H1 (cell line): ENCODE measurements around the gene OTC. TPM values are rescaled to one million over a fixed set of nuclear protein-coding genes. Genes with fewer than 3 reads are reported as not detected.

ENCODE experiments used
- CTCF ChIA-PET: fragments of 300-600 bp; sonication (Branson Sonifier 250); formaldehyde crosslinking; loops from one replicate; lab custom pipeline; 2021; ENCODE audit not compliant: partially characterized antibody; lab: Charles Lee
- POLR2A ChIA-PET: fragments of 300-600 bp; sonication (Branson Sonifier 250); formaldehyde crosslinking; loops from one replicate; lab custom pipeline; 2021; ENCODE audit warnings: inconsistent platforms; ENCODE audit not compliant: partially characterized antibody; lab: Charles Lee
- DNase-seq, 2 experiments: peaks; one replicate each; pipeline versions ENCODE4 v3.0.0 to v3.0.0-alpha.2; 2010 to 2022; ENCODE audit warnings: low spot score in 2 of 2, low read depth in 1 of 2, mixed read lengths in 1 of 2
- FAIRE-seq: peaks from 2 replicates; lab custom pipeline; 2011; peaks lifted over from hg19 to GRCh38; lab: Jason Lieb, UNC
- H2AFZ ChIP-seq: 2 replicates; pipeline ENCODE4 v1.8.1; 2012; ENCODE audit warnings: low read length, inconsistent platforms
- H2AK5ac ChIP-seq: 2 replicates; pipeline ENCODE4 v1.6.1; 2013; ENCODE audit warnings: low read depth, low read length
- H2BK120ac ChIP-seq: replicated peaks from 2 replicates; pipeline ENCODE3; 2013; ENCODE audit warnings: low read depth, low read length, inconsistent platforms
- H2BK12ac ChIP-seq: 2 replicates; pipeline ENCODE4 v1.6.1; 2013; ENCODE audit warnings: low read depth, low read length
- H2BK15ac ChIP-seq: 2 replicates; pipeline ENCODE4 v1.6.1; 2013; ENCODE audit warnings: low read length
- H2BK20ac ChIP-seq: 2 replicates; pipeline ENCODE4 v1.6.1; 2013; ENCODE audit warnings: low read length
- H2BK5ac ChIP-seq: 2 replicates; pipeline ENCODE4 v1.6.1; 2013; ENCODE audit warnings: low read depth, low read length
- H3K14ac ChIP-seq: 2 replicates; pipeline ENCODE4 v1.6.1; 2013; ENCODE audit warnings: inconsistent platforms; ENCODE audit not compliant: insufficient read length
- H3K18ac ChIP-seq: 2 replicates; pipeline ENCODE4 v1.6.1; 2013; ENCODE audit warnings: low read length; ENCODE audit errors: extremely low read depth
- H3K23ac ChIP-seq: 2 replicates; pipeline ENCODE4 v1.6.1; 2013; ENCODE audit warnings: inconsistent platforms; ENCODE audit not compliant: insufficient read length
- H3K23me2 ChIP-seq: 2 replicates; pipeline ENCODE4 v1.6.1; 2013; ENCODE audit warnings: low read depth, low read length
- H3K27ac ChIP-seq: 2 replicates; pipeline ENCODE4 v1.6.1; 2011; ENCODE audit warnings: low read depth, low read length, inconsistent platforms
- H3K27me3 ChIP-seq, 4 experiments: replicated peaks in 1 of 4; 1 replicate in 1 of 4; 2 replicates in 3 of 4; pipeline versions ENCODE4 v1.6.1 to v1.8.1; 2011 to 2013; ENCODE audit warnings: low read length in 3 of 4, mild to moderate bottlenecking in 3 of 4, inconsistent platforms in 2 of 4, mixed read lengths in 2 of 4, moderate library complexity in 1 of 4; ENCODE audit not compliant: control insufficient read depth in 3 of 4, insufficient read depth in 3 of 4; ENCODE audit errors: extremely low read depth in 1 of 4
- H3K36me3 ChIP-seq, 4 experiments: 2 replicates each; pipeline versions ENCODE4 v1.6.1 to v1.8.1; 2011 to 2013; ENCODE audit warnings: mild to moderate bottlenecking in 4 of 4, low read length in 3 of 4, moderate library complexity in 2 of 4, control low read depth in 1 of 4, inconsistent platforms in 1 of 4; ENCODE audit not compliant: insufficient read depth in 4 of 4, control insufficient read depth in 2 of 4
- H3K4ac ChIP-seq: replicated peaks from 2 replicates; pipeline ENCODE3; 2013; ENCODE audit warnings: low read length, low read depth, mixed read lengths, inconsistent platforms; ENCODE audit not compliant: insufficient read length
- H3K4me1 ChIP-seq, 4 experiments: replicated peaks in 1 of 4; 1 replicate in 1 of 4; 2 replicates in 3 of 4; pipeline versions ENCODE4 v1.6.1 to v1.8.1; 2011 to 2013; ENCODE audit warnings: low read length in 3 of 4, inconsistent platforms in 2 of 4, mixed read lengths in 1 of 4; ENCODE audit not compliant: insufficient read depth in 4 of 4, control insufficient read depth in 3 of 4
- H3K4me2 ChIP-seq, 2 experiments: 2 replicates each; pipeline versions ENCODE4 v1.6.1 to v1.8.1; 2011 to 2013; ENCODE audit warnings: low read depth in 2 of 2, low read length in 2 of 2, control low read depth in 1 of 2, inconsistent platforms in 1 of 2, mild to moderate bottlenecking in 1 of 2; ENCODE audit not compliant: insufficient read depth in 1 of 2
- H3K4me3 ChIP-seq, 4 experiments: fragments of 200-600, 300-600 bp in 1 of 4; sonication (generic), shearing (Covaris generic), sonication (Bioruptor Twin) in 1 of 4; 2 replicates each; pipeline versions ENCODE4 v1.5.1 to v1.8.1; 2011 to 2016; ENCODE audit warnings: low read length in 4 of 4, low read depth in 3 of 4, control low read depth in 2 of 4, inconsistent platforms in 2 of 4, mild to moderate bottlenecking in 2 of 4, mixed read lengths in 1 of 4, moderate library complexity in 1 of 4; ENCODE audit not compliant: insufficient read depth in 2 of 4; ENCODE audit errors: extremely low read depth in 1 of 4
- H3K56ac ChIP-seq: replicated peaks from 2 replicates; pipeline ENCODE3; 2013; ENCODE audit warnings: low read depth, mild to moderate bottlenecking, mixed read lengths, low read length, inconsistent platforms; ENCODE audit not compliant: insufficient read length
- H3K79me1 ChIP-seq: 2 replicates; pipeline ENCODE4 v1.6.1; 2013; ENCODE audit warnings: low read depth, low read length, control low read depth
- H3K79me2 ChIP-seq, 2 experiments: 2 replicates each; pipeline versions ENCODE4 v1.6.1 to v1.8.1; 2012 to 2013; ENCODE audit warnings: low read length in 2 of 2, mild to moderate bottlenecking in 2 of 2, inconsistent platforms in 1 of 2; ENCODE audit not compliant: insufficient read depth in 2 of 2, control insufficient read depth in 1 of 2
- H3K9ac ChIP-seq, 4 experiments: replicated peaks in 1 of 4; 1 replicate in 1 of 4; 2 replicates in 3 of 4; pipeline versions ENCODE4 v1.6.1 to v1.8.1; 2011 to 2013; ENCODE audit warnings: low read depth in 3 of 4, low read length in 3 of 4, control low read depth in 2 of 4, mild to moderate bottlenecking in 2 of 4, moderate library complexity in 2 of 4, inconsistent platforms in 1 of 4; ENCODE audit errors: extremely low read depth in 1 of 4
- H3K9me3 ChIP-seq, 2 experiments: 2 replicates each; pipeline versions ENCODE4 v1.6.1 to v1.8.1; 2012 to 2013; ENCODE audit warnings: mild to moderate bottlenecking in 2 of 2, moderate library complexity in 2 of 2, control low read depth in 1 of 2, inconsistent platforms in 1 of 2, low read depth in 1 of 2, low read length in 1 of 2, mixed read lengths in 1 of 2; ENCODE audit not compliant: insufficient read depth in 2 of 2
- H4K20me1 ChIP-seq, 2 experiments: replicated peaks in 1 of 2; 2 replicates each; pipeline versions ENCODE3 to v1.8.1; 2011 to 2013; ENCODE audit warnings: inconsistent platforms in 2 of 2, low read length in 2 of 2, mild to moderate bottlenecking in 1 of 2; ENCODE audit not compliant: insufficient read depth in 2 of 2, control insufficient read depth in 1 of 2
- H4K5ac ChIP-seq: 2 replicates; pipeline ENCODE4 v1.6.1; 2013; ENCODE audit warnings: low read length, low read depth, mixed read lengths, inconsistent platforms; ENCODE audit not compliant: insufficient read length
- H4K8ac ChIP-seq: 2 replicates; pipeline ENCODE4 v1.8.0; 2013; ENCODE audit warnings: mild to moderate bottlenecking, moderate library complexity, low read length, inconsistent platforms; ENCODE audit not compliant: insufficient read depth; ENCODE audit errors: extremely low read depth
- H4K91ac ChIP-seq: replicated peaks from 2 replicates; pipeline ENCODE3; 2013; ENCODE audit warnings: low read length, mixed read lengths, inconsistent platforms; ENCODE audit not compliant: insufficient read length
- BRCA1 ChIP-seq: IDR thresholded peaks from 2 replicates; pipeline ENCODE4 v1.6.1; 2012; ENCODE audit warnings: low read depth, low read length, improper control_type of control experiment
- CBX5 ChIP-seq: fragments of 300-800, 300-1000 bp; sonication (generic); IDR thresholded peaks from 2 replicates; pipeline ENCODE4 v1.7.1; 2016; ENCODE audit warnings: antibody characterized with exemption, low read length, low read depth
- CREB1 ChIP-seq: IDR thresholded peaks from 2 replicates; pipeline ENCODE4 v1.6.1; 2012; ENCODE audit warnings: inconsistent platforms
- CTBP2 ChIP-seq: IDR thresholded peaks from 2 replicates; pipeline ENCODE4 v1.7.0; 2011; ENCODE audit warnings: borderline replicate concordance, mild to moderate bottlenecking, moderate library complexity, mixed read lengths, low read length; ENCODE audit not compliant: insufficient read depth, insufficient read length
- EZH2 ChIP-seq: fragments of 200-600 bp; sonication (generic); IDR thresholded peaks from 2 replicates; pipeline ENCODE4 v1.7.1; 2012; ENCODE audit warnings: low read depth, mild to moderate bottlenecking, moderate library complexity, low read length, inconsistent platforms; ENCODE audit not compliant: severe bottlenecking
- GABPA ChIP-seq: IDR thresholded peaks from 2 replicates; pipeline ENCODE4 v1.6.1; 2011; ENCODE audit warnings: mild to moderate bottlenecking, low read length, moderate library complexity, borderline replicate concordance; ENCODE audit not compliant: insufficient read depth
- HDAC6 ChIP-seq: IDR thresholded peaks from one replicate; pipeline ENCODE4 v1.7.1; 2012; ENCODE audit warnings: low read depth, mild to moderate bottlenecking, inconsistent platforms, low read length, moderate library complexity
- KDM4A ChIP-seq: IDR thresholded peaks from one replicate; pipeline ENCODE4 v1.7.1; 2012; ENCODE audit warnings: low read depth, mild to moderate bottlenecking, moderate library complexity, low read length, inconsistent platforms; ENCODE audit not compliant: severe bottlenecking
- POLR2AphosphoS5 ChIP-seq: IDR thresholded peaks from 2 replicates; pipeline ENCODE4 v1.6.1; 2011; ENCODE audit warnings: low read depth, low read length
- SRF ChIP-seq: IDR thresholded peaks from 2 replicates; pipeline ENCODE4 v1.6.1; 2011; ENCODE audit warnings: mild to moderate bottlenecking, low read depth, low read length, moderate library complexity
- ZNF274 ChIP-seq: IDR thresholded peaks from 2 replicates; pipeline ENCODE4 v1.7.0; 2012; ENCODE audit warnings: low read length, borderline replicate concordance; ENCODE audit errors: extremely low read depth
- WGBS, 2 experiments: shearing (Covaris generic) in 1 of 2; methylation state at CpG; one replicate each; pipeline versions ENCODE4 v1.1.6 to v1.1.7; 2013 to 2015; ENCODE audit warnings: low lambda C conversion rate in 2 of 2, mixed read lengths in 2 of 2, inconsistent platforms in 1 of 2, low coverage in 1 of 2, missing lambda C conversion rate in 1 of 2; ENCODE audit not compliant: insufficient replicate concordance in 2 of 2, insufficient coverage in 1 of 2, insufficient read length in 1 of 2; ENCODE audit errors: extremely low coverage in 1 of 2, missing lambda C conversion rate in 1 of 2; 5-methylcytosine and 5-hydroxymethylcytosine counted together
- long read RNA-seq, 2 experiments: library from RNA in 1 of 2; library from capped mRNA in 1 of 2; stranded (forward); transcript quantifications; one replicate each; pipeline ENCODE4 v2.0.0, GENCODE V29; 2021; ENCODE audit warnings: inconsistent platforms in 1 of 2
- polyA minus RNA-seq, 3 experiments: library from RNA; depleted of rRNA, polyadenylated mRNA; stranded (reverse); fragments of >200 nt; gene quantifications; 1 replicate in 2 of 3; 2 replicates in 1 of 3; pipeline ENCODE4 v1.2.3, GENCODE V29; 2011
- polyA plus RNA-seq, 7 experiments: library from polyadenylated mRNA; depleted of rRNA in 3 of 7; stranded (reverse) in 5 of 7; unstranded in 2 of 7; fragments of >200 nt in 5 of 7; fragments of 200-250 nt in 2 of 7; gene quantifications; 1 replicate in 5 of 7; 2 replicates in 1 of 7; 4 replicates in 1 of 7; pipeline versions ENCODE4 v1.2.1 to v1.2.3, GENCODE V29; 2011 to 2013; ENCODE audit warnings: missing spikeins in 2 of 7, mixed read lengths in 2 of 7
- total RNA-seq: library from RNA; stranded (reverse); fragmentation: NEBNext Ultra II Directional; extraction: Animal tissue kit (Norgen Biotek cat#: 25700); gene quantifications from 2 replicates; pipeline ENCODE4 v1.2.1, GENCODE V29; 2021
- TF ChIP-seq, protein P1 (sequence below): IDR thresholded peaks from 2 replicates; pipeline ENCODE4 v1.6.1; 2011; ENCODE audit warnings: low read length, improper control_type of control experiment

OTC gene
- total RNA-seq, result not detected in 2 replicates
- polyA plus RNA-seq (2011; rRNA removed), result not detected in 2 replicates
- not detected for polyA plus RNA-seq (2011; cell fraction: cytosol; rRNA removed)
- polyA plus RNA-seq (2011; cell fraction: nucleus; rRNA removed), result not detected
- polyA plus RNA-seq (2012, experiment 1 of 2), result not detected in 4 replicates
- not detected for polyA plus RNA-seq (2012, experiment 2 of 2)
- not detected for polyA plus RNA-seq (2013, experiment 1 of 2)
- not detected for polyA plus RNA-seq (2013, experiment 2 of 2)
- polyA minus RNA-seq (2011; rRNA and poly(A)+ RNA removed), result not detected in 2 replicates
- not detected for polyA minus RNA-seq (2011; cell fraction: cytosol; rRNA and poly(A)+ RNA removed)
- polyA minus RNA-seq (2011; cell fraction: nucleus; rRNA and poly(A)+ RNA removed), result not detected
- long read RNA-seq, experiment 1, result 0 reads
- long read RNA-seq, experiment 2, result 0 reads

DNA sequence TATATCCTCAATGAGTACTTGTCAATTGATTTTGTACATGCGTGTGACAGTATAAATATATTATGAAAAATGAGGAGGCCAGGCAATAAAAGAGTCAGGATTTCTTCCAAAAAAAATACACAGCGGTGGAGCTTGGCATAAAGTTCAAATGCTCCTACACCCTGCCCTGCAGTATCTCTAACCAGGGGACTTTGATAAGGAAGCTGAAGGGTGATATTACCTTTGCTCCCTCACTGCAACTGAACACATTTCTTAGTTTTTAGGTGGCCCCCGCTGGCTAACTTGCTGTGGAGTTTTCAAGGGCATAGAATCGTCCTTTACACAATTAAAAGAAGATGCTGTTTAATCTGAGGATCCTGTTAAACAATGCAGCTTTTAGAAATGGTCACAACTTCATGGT, at the start of gene OTC:
OTC (plus strand) TSS at position 243 of the 400 bp plus-strand sequence; CDS start at position 336, 93 bp downstream.
- no peak within 1 kb of the TSS for H3K4me2 ChIP-seq
- no peaks in the 10 kb centered on the region for H3K9me3 ChIP-seq
- H2AFZ ChIP-seq, result no peak within 1 kb of the TSS
- no peaks in the 10 kb centered on the region for H3K79me1 ChIP-seq
- no peak within 1 kb of the TSS for H2BK15ac ChIP-seq
- ChIA-PET CTCF (interaction anchor here (1.2 kb wide), 1 partner anchor 18 kb away, joined by 4 read pairs; no protein-coding TSS in a partner anchor), POLR2A (no interaction called here)
- no peak within 1 kb of the TSS for H3K14ac ChIP-seq
- no peak within 1 kb of the TSS for H2AK5ac ChIP-seq
- no peaks in the 10 kb centered on the region for H3K4me1 ChIP-seq
- H3K27ac ChIP-seq, result no peak within 1 kb of the TSS
- no peak within 1 kb of the TSS for H3K9ac ChIP-seq
- no peaks in the 10 kb centered on the region for H3K23me2 ChIP-seq
- no peaks in the 10 kb centered on the region for H3K79me2 ChIP-seq
- H3K18ac ChIP-seq, result no peak within 1 kb of the TSS
- no peak within 1 kb of the TSS for H2BK20ac ChIP-seq
- no peak within 1 kb of the TSS for H3K4ac ChIP-seq
- 92% methylated on average over 4 of the region's 4 CpGs; no CpG with 5 or more reads in 1 of the 2 experiments for WGBS, 2 experiments
- H4K8ac ChIP-seq, result no peak within 1 kb of the TSS
- no peaks in the 10 kb centered on the region for H3K36me3 ChIP-seq
- H2BK5ac ChIP-seq, result no peak within 1 kb of the TSS
- no peak within 1 kb of the TSS for H3K4me3 ChIP-seq
- no peak within 1 kb of the TSS for H3K23ac ChIP-seq
- no peak within 1 kb of the TSS for H3K56ac ChIP-seq
- H4K20me1 ChIP-seq, result no peaks in the 10 kb centered on the region
- no peak within 1 kb of the TSS for H2BK120ac ChIP-seq
- no peak within 1 kb of the TSS for H4K91ac ChIP-seq
- no peaks in the 10 kb centered on the region for H3K27me3 ChIP-seq
- DNase-seq, result no peak
- no peak for FAIRE-seq
- H2BK12ac ChIP-seq, result no peak within 1 kb of the TSS
- H4K5ac ChIP-seq, result no peak within 1 kb of the TSS
- no peak for TF ChIP-seq GABPA
- no peak for TF ChIP-seq HDAC6
- no peak for TF ChIP-seq CBX5
- no peak for TF ChIP-seq ZNF274
- no peak for TF ChIP-seq SRF
- TF ChIP-seq POLR2AphosphoS5, result no peak
- TF ChIP-seq EZH2, result no peak
- TF ChIP-seq CTBP2, result no peak
- TF ChIP-seq KDM4A, result no peak
- TF ChIP-seq, protein P1, sequence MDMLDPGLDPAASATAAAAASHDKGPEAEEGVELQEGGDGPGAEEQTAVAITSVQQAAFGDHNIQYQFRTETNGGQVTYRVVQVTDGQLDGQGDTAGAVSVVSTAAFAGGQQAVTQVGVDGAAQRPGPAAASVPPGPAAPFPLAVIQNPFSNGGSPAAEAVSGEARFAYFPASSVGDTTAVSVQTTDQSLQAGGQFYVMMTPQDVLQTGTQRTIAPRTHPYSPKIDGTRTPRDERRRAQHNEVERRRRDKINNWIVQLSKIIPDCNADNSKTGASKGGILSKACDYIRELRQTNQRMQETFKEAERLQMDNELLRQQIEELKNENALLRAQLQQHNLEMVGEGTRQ, result no peak
- no peak for TF ChIP-seq CREB1
- TF ChIP-seq BRCA1, result no peak
